ENCODE data around the gene CYB561D2.

DNA sequence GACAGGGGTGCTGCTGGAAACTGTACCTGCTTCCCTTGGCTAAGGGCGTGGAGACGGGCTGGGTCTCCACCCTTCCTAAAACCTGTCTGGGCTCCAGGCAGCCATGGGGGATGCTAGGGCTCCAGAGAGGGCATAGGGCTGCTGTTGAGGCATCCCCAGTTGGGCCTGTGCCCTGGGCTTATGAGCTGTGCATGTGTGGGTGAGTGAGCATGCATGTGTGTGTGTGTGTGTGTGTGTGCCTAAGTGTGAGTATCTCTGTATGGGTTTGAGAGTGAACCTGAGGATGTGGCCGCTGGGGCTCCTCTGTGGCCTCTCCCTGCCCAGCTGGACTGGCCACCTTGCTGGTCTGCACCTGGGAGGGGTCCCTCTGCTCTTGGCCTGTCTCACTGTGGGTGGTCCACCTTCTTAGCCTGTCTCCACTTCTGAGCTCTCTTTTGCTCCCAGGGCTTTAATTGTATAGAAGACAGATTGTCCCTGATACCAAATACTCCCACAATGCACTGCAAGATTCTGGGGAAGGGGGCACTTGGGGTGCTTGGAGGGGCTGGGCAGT, 20.5 kb downstream of the CYB561D2 start:
- TF ChIP-seq, protein P1, sequence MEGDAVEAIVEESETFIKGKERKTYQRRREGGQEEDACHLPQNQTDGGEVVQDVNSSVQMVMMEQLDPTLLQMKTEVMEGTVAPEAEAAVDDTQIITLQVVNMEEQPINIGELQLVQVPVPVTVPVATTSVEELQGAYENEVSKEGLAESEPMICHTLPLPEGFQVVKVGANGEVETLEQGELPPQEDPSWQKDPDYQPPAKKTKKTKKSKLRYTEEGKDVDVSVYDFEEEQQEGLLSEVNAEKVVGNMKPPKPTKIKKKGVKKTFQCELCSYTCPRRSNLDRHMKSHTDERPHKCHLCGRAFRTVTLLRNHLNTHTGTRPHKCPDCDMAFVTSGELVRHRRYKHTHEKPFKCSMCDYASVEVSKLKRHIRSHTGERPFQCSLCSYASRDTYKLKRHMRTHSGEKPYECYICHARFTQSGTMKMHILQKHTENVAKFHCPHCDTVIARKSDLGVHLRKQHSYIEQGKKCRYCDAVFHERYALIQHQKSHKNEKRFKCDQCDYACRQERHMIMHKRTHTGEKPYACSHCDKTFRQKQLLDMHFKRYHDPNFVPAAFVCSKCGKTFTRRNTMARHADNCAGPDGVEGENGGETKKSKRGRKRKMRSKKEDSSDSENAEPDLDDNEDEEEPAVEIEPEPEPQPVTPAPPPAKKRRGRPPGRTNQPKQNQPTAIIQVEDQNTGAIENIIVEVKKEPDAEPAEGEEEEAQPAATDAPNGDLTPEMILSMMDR (IDR thresholded peaks at IDR 0.05), result no peak
- no peak for TF ChIP-seq POLR2AphosphoS5 (IDR thresholded peaks at IDR 0.05; ENCODE audit: insufficient read depth in 1 of 2, low read depth in 1 of 2)

Measured in vagina (tissue), 2 donors.